Hippocampal formation (tissue), 2 donors: Measurements from ENCODE around the gene TFEB.

Experiments used
- DNase-seq, 2 donors: peaks; one replicate each; lab custom pipeline; 2025; lab: John Stamatoyannopoulos, UW

Gene TFEB

DNA sequence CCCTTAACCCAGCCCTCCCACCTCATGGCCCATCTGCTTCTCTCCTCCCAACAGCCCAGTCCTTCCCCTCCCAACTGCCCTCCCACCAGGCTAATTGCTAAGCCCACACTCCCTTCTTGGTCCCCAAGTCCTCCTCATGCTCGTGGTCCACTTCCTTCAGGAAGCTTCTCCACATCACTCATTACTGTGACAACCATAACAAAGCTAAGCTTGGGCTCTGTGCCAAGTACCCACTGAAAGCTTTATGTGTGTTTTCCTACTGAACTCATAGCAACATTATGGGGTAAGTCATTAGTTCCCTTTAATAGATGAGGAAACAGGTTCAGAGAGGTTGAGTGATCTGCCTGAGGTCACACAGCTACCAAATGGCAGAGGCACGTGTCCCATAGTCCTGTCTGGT lies 28.1 kb upstream of the TFEB start:
- DNase-seq: no peak

GRCh38 chr6:41759905-41760579 lies 24.6 kb upstream of the TFEB start:
- DNase-seq: no peak

GRCh38 chr6:41759106-41759904 lies 23.9 kb upstream of the TFEB start:
- DNase-seq: no peak

DNA sequence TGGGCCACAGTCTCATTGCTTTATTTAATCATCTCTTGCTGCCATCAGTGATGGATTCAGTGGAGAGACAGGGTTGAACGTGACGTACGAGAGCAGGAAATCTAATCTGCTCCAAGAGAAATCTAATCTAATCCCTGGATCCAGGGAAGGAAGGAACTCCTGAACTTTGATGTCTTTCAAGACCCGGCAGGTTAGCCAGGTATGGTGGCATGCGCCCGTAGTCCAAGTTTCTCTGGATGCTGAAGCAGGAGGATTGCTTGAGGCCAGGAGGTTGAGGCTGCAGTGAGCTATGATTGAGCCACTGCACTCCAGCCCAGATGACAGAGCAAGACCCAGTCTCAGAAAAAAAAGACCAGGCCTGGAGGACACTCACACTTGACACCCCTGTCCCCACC lies 23.2 kb upstream of the TFEB start:
- DNase-seq: no peak

DNA sequence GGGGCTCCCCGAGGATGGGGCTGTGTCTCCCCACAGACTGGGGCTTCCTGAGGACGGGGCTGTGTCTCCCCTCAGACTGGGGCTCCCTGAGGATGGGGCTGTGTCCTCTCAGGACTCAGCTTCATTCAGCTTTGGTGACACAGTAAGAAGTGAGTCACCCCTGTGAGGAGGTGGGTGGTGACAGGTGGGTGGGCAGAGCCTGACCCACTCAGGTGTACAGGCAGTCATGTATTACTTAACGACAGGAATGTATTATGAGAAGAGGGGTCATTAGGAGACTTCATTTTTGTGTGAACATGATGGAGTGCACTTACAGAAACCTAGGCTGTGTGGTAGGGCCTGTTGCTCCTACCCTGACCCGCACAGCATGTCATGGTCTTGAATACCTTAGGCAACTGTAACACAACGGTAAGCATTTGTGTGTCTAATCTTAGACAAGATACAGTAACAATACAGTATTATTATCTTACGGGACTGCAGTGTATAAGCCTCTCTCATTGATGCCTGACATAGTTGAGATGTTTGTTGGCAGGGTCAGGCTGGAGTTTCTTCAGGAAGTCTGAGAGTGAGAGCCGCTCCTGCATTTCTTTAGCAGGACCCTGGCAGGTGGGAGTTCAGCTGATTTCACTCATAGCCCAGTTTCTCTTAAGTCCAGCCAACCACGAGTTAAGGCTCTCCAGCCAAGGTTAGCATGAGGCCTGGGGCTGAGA lies 22.7 kb upstream of the TFEB start:
- no peak for DNase-seq

GRCh38 chr6:41757271-41757670 lies 21.9 kb upstream of the TFEB start:
- no peak for DNase-seq

DNA sequence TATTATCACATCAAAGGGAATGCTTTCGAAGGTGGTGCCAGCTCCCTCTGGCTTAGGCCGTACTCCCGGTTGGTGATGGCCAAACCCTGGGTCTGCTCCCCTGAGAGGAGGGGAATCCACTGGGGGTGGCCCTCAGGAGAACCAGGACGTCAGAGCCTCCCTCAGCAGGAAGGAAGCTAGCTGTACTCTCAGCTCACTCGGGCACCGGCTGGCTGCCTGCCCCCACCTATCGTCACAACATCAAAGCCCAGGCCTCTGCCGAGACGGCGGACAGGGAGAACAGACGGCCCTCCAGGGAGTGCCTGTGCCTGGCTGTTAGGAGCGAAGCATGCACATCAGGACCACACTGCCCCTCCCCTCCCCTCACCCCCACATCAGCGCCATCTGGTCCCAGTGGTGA lies 20.9 kb upstream of the TFEB start:
- DNase-seq: no peak

- DNase-seq: no peak
Observed at GRCh38 chr6:41755895-41756294, 20.5 kb upstream of the TFEB start.

GRCh38 chr6:41750374-41750773 lies 15.0 kb upstream of the TFEB start:
- no peak for DNase-seq

GRCh38 chr6:41748542-41748941 lies 13.1 kb upstream of the TFEB start:
- no peak for DNase-seq

- no peak for DNase-seq
Observed at GRCh38 chr6:41748102-41748477, 12.7 kb upstream of the TFEB start.

DNA sequence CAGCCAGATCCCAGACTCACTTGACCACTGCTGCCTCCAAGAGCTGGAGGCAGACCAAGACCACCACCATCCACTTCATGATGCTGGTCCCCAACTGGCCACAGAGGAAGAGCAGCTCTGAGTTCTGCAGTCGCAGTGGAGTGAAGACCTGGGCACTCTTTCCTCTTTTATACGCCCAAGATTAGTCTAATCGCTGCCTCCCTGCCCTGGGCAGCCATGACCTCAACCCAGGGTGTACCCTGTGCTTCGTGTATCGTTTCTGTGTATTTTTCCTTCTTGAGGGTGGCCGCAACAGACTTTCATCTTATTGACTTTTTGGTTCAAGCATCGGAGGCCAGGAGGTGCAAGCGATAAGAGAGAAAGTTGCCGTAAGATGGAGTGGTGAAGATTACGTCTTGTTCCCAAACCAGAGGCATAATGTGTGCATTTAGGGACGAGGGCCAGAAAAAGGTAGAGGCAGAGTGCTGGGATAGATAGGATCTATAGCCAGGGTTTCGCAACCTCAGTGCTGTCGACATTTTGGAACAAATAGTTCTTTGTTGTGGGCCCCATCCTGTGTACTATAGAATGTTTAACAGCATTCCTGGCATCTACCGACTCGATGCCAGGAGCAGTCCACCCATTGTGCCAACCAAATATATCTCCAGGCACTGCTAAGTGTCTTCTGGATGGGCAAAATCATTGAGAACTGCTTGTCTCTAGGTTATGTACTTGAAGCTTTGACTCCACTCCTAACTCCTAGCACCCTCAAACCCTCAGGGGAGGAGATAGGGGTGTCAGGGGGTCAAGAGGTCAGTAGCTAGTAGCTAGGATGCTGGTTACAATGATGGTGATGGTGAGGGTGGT lies 12.1 kb upstream of the TFEB start, which contains the start of gene PGC:
Gene PGC, minus strand, starts transcription at position 142 of the 846 bp plus-strand sequence. Its CDS starts 63 bp downstream, at position 79.
- no peak for DNase-seq

DNA sequence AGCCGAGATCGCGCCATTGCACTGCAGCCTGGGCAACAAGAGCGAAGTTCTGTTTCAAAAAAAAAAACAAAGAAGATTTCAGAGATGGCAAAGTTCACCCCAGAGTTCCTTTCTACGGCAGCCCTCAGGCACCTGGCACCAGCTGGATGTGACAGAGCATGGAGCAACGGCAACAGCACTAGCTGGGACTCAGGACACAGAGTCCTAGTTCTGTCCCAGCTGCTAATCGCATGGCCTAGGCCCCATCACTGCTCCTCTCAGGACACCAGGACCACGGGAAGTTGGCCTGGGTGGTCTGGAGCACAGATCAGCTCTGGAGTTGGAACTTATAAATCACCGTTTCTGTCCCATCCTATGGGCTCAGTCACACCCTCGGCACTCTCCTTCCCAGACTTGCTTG lies 10.7 kb upstream of the TFEB start:
- DNase-seq: no peak

DNA sequence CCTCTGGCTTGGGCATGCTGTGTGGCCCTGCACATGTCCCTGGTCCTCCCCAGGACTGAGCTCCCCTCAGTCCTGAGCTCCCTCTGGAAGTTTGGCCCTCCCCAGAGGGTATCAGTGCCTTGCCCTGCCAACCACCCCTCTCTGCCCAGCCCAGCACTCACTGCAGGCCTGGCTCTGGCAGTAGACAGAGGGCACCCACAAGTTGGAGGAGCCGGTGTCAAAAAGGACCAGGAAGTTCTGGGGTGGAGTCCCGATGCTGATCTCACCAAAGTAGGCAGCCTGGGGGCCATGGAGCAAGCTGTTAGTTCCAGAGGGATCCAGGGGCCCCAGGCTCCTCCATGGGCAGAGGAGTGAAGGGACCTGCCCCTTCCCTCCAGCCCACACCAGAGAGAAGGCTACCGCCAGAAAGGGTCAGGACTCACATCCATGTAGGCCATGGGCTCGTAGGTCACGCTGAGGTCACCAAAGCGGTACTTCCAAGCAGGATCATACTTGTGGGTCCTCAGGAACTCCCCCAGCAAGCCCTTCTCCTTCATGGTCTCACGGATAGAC lies 8.9 kb upstream of the TFEB start:
- no peak for DNase-seq

- no peak for DNase-seq
Observed at GRCh38 chr6:41743406-41744235, 8.2 kb upstream of the TFEB start.

DNA sequence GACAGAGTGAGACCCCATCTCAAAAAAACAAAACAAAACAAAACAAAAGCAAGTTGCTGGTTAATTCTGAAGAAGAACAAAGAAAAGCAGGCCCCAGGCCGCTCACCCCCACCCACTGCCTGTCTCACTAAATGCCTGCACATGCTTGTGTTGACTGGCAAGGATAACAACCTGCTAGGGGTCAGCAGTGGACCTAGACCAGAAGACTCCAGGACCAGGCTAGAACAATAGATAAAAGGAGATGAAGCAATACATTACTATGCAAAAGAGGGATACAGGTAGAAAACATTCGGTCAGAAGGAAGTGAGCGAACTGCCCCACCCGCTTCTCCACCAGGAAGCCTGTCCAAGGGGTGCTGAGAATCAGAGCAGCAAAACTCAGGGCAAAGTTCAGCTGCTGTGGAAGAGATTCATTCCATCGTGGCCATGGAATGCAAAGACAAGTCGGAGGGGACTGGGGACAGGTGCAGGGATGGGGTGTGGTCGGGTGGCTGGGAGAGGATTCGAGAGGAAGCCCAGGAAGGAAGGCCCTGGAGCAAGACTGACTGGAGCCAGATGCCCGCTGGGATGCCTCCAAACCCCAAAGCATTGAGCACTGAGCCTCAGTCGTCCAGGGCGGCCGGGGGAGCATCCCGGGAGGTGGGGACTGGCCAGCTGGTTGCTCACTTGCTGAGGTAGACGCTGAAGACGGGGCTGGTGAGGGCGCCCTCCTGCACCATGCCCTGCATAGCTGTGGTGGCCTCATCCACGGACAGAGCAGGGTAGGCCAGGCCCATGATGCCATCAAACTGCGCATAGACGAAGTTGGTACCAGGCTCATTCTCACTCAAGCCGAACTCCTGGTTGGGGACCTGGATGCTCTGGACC lies 6.5 kb upstream of the TFEB start:
- no peak for DNase-seq

DNA sequence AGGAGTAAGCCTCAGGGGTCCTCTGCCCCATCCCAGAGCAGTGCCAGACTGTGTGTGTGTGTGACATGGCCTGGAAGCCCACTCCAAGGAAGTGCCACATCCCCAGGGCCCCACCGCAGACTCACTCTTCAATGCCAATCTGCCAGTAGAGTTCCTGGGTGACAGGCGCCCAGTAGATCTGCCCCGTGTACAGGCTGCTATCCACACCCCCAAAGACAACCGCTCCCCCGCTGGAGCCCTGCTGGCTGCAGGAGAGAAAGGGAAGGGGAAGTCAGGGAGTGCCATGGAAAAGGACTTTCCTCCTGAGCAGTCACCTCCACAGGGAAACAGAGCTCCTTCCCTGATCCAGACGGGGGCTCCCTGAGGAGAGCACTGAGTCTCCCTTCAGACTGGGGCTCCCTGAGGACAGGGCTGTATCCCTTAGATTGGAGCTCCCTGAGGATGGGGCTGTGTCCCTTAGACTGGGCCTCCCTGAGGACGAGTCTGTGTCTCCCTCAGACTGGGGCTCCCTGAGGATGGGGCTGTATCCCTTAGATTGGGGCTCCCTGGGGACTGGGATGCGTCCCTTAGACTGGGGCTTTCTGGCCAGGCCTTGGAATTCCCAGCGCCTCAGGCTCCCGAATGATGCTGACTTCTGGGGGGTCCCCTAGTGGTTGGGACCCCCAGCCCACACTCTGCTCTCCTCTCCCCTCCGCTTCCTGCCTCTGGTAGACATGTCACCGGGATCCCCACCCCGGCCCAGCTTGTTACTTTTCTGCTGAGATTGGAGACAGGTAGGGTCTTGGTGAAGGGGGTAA lies 5.2 kb upstream of the TFEB start:
- no peak for DNase-seq

- DNase-seq: no peak
Observed at GRCh38 chr6:41739041-41739440, 3.6 kb upstream of the TFEB start.

- DNase-seq: no peak
Observed at GRCh38 chr6:41737591-41738130, 2.3 kb upstream of the TFEB start.
